LNCAP (cell line): Measurements from ENCODE around the gene AARS2.

ENCODE experiments used
- CTCF ChIP-seq: fragments of 450-650 bp; IDR thresholded peaks from 2 replicates; pipeline ENCODE4 v1.5.1; 2017; ENCODE audit warnings: mild to moderate bottlenecking

AARS2 gene

GRCh38 chr6:44265007-44265721 is 48.0 kb downstream of the AARS2 start, which contains the start of gene NFKBIE:
NFKBIE (minus strand) TSS chr6:44265551; CDS start chr6:44265346, 205 bp downstream.
- peak; percentile 28; the same call in 1 of the 2 replicates for TF ChIP-seq CTCF

DNA sequence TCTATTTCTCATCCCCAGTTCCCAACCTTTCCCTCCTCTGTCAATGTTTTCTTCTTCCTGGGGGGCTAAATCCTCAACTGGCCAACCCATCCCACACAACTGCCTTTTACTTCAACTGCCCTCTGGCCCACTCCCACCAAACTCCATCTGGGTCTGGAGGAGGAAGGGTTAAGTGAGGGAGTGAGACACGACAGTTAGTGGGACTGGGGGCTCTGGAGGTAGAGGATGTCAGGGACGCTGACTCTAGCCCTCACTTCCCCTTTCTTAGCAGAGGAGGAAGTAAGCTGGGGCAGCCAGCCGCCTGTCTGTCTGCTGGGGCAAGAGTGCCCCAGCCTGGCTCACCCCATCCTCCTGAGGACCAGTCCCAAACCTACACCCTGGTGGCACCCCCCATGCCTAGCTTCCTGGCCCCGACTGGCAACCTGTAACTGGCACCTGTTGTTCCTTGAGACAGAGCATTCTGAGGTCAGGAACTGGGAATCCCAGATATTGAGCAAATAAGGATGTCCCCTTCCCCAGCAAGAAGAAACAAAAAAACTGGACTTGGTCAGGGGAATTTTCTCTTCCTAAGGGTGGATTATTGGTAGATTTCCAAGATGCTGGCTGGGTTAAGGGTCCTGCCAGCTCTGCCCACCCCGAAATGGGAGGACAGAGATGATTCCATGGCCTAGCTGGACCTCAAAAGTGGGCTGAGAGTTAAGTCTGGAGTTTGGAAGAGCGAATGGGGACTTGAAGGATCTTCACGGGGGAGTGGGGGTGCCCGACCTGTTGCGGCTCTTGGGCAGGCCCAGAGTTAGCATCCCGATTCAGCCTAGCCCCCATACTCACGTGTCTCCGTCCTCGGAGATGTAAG is 48.8 kb downstream of the AARS2 start:
- no peak for TF ChIP-seq CTCF

GRCh38 chr6:44263354-44264100 is 49.6 kb downstream of the AARS2 start:
- no peak for TF ChIP-seq CTCF

DNA sequence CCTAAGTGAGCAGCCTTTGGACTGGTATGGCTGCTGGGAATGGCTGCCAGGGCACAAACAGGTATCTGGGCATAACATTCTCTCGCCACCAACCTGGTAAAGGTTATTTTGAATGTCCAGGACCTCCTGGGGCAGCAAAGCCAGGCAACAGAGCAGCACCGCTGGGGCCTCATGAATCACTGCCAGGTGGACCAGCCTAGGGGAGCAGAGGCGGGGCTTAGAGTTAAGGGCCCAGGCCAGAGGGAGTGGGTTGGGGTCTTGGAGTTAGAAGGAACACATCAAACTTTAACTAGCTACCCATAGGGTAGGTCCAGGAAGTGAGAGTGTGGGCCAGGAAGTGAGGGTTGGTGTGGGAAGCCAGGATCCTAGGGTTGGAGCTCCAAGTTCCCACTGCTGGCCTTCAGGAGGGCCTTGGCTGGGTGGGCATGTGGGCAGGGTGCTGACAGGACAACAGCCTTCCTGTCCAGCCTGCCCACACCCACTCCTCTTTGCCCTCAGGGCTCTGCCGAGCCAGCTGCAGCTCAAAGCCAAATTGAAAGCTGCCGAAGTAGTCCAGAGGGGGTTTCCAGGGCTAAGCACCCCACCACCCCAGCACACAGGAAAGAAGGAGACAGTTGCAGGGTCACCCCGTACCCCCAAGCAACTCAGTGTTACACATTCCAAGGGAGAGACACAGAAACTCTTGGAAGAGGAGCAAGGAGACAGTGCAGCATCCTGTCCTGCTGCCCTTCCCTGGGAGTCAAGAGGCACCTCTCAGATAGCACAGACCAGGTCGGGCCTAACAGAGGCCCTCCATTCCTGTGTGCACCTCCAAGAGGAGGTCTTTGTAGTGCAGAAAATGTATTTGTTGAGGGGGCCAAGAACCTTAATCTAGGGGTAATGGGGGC is 50.4 kb downstream of the AARS2 start:
- TF ChIP-seq CTCF: no peak

GRCh38 chr6:44261581-44261980 is 51.6 kb downstream of the AARS2 start:
- TF ChIP-seq CTCF: no peak

- no peak for TF ChIP-seq CTCF
These were observed 52.5 kb downstream of the AARS2 start for GRCh38 chr6:44260451-44261297.
